NCI-H2227 (cell line): ENCODE measurements around the gene ANKRD11.
A peak's percentile ranks its signal among the peaks of the same experiment; 100 is the strongest.
"Not testable (repeated sequence)": the region's sequence is repeated elsewhere in the genome, so short reads cannot be mapped to it uniquely, and the experiment has no call there.

Experiments used
- DNase-seq: peaks from one replicate; lab custom pipeline; 2025; ENCODE audit not compliant: unreplicated experiment; lab: John Stamatoyannopoulos, UW

The ANKRD11 gene

DNA sequence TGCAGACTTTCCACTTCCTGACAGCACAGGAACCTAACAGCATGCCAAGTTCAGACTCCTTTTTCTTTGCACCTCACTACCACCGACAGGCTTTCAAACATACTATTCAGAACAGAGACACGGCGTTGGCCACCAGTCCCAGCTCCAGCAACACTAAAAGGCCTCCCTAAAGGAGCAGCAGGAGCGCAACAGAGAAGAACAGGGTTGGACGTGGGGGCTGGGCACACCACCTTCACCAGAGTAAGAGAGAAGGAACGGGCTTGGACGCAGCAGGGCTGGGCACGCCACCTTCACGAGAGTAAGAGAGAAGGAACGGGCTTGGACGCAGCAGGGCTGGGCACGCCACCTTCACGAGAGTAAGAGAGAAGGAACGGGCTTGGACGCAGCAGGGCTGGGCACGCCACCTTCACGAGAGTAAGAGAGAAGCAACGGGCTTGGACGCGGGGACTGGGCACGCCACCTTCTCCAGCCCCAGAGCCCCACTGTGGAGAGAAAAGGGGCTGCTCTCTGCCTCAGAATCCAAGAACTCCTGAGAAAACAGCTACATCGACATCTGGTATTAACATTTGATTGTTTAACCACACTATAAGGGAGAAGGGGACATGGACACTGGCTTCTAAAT, 56.9 kb downstream of the ANKRD11 start:
- not testable (repeated sequence) for DNase-seq

DNA sequence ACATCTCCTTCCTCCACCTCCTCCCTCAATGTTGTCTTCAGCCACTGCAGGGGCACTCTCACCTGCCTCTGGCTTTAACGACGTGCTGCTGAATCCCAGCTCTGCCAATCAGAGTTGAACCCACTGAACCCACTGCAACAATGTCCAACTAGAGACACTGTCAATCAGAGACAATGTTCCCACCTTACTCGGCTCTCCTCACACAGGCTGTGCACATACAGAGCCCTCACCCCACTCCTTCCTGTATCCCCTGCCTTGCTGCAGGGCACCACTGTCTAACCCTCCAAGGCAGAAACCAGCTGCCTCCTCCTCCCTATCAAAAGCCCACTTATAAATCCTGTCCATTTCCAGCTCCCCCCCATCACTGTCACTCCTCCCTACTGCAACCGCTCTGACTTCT, 58.7 kb downstream of the ANKRD11 start:
- peak; percentile 29 for DNase-seq

DNA sequence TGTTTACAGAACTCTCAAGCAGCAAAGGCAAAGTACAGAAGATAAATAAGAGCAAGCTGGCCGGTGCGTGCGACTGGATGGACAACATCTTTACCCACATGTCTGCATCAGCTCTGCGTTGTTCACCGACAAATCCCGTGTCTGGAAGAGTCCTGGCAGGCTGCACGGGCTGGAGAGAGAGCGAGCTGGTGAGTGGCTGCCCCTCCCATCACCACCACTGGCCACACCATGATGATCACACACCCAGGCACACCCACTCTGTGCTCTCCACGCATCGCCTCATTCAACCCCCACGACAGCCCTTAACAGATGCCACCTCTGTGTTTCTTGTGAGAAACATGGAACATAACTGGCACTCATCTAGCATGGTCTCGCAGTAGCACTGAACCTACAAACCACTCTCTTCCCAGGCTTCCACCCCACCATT, 59.2 kb downstream of the ANKRD11 start:
- DNase-seq: peak; percentile 17

DNA sequence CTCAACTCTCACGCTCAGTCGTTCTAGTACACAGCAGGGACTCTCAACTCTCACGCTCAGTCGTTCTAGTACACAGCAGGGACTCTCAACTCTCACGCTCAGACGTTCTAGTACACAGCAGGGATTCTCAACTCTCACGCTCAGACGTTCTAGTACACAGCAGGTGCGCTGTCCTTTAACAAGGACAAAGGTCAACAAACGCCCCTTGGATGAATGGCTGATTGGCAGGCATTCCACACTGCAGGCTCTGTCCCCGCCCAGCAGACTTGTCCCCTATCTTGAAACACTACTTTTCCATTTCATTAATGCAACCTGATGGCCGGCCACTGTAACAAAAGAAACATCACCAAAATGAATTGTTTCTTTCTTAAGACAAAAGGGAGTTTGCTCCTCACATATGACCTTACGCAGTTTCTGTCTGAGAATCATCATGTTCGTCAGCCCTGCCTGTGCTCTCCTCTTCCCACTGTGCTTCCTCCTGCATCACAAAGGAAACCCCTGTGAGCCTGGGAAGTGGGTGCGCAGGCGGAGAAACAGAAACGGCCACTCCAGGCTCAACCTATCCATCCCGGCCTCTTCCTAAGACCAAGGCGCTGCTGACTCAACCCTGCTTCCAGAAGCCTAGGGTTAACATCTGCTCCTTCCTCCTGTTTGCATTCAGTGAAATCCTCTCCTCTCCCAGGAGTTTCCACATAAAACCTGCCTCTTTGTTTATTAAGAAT, 59.8 kb downstream of the ANKRD11 start:
- DNase-seq: no peak

DNA sequence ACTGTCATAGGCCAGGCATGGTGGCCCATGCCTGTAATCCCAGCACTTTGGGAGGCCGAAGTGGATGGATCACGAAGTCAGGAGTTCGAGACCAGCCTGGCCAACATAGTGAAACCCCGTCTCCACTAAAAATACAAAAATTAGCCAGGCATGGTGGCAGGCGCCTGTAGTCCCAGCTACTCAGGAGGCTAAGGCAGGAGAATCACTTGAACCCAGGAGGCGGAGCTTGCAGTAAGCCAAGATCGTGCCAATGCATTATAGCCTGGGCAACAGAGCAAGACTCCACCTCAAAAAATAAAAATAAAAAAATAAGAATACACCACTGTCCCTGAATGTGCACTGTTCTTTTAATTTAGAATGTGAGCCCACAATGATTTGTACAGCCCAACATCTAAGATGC, 61.8 kb downstream of the ANKRD11 start:
- DNase-seq: not testable (repeated sequence)

DNA sequence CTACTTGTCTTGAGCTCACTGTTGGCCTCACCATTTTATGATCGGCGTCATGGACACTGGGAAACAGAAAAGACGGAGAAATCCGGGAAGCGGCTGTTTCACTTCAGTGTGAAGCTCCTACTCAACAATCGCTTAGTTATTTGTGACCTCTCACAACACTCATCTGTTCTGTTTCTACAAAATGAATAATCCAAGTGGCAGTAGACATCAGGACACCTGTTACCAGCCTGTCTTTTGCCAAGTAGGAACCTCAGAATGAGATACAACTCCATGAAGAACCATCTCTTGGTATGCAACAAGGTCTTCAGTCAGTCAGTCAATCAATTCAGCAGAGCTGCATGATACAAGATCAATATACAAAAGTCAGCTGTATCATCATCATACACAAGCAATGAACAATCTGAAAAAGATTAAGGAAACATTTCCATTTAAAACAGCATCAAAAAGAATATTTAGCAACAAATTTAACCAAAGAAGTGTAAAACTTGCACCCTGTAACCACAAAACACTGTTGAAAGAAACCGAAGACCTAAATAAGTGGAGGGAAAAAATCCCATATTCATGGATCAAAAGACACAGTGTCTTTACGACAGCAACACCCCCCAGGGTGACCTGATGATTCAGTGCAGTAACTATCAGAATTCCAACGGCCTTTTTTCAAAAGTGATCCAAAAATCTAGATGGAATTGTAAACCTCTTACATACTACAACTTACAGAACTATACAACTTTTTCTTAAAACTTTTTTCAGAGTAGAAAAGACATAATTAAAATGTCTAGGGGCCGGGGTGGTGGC, 63.4 kb downstream of the ANKRD11 start:
- DNase-seq: no peak

DNA sequence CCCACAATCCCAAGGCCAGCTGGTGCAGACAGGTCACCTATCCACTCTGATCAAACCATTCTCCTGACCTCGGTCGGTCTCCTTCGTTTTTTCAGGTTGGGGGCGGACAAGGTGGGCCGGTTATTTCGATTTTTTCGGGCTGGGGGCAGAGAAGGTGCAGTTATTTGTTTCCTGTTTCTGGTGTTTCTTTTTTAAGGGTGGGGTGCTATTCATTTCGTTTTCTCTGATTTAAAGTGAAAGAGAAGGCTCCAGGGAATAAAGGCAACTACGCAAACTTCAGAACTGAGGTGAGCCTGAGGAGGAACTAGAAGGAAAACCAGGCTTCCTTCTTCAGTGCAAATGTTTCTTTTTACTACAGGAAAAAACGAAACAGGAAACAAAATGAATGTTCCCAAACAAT, 64.8 kb downstream of the ANKRD11 start:
- no peak for DNase-seq

DNA sequence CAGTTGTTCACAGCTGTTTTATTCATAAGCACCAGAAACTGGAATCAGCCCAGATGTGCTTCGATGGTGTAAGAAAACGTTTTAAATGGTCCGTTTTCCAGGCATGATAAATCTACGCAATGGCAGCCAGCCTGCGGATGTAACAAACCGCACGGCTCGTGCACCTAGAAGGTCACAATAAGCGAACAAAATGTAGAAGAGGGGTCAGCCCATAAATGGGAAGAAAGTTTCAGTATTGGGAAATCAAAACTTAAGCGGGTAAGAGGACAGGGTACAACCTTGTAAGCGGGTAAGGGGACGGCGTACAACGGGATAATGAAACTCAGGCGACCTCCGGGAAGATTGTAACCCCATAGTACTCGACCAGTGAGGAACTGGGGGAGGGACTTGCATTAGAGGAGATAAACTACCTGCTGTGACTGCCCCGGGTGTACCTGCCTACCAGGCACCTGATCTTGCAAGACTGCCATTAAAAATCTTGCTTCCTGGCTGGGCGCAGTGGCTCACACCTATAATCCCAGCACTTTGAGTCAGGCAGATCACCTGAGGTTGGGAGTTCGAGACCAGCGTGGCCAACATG, 66.6 kb downstream of the ANKRD11 start:
- DNase-seq: no peak

DNA sequence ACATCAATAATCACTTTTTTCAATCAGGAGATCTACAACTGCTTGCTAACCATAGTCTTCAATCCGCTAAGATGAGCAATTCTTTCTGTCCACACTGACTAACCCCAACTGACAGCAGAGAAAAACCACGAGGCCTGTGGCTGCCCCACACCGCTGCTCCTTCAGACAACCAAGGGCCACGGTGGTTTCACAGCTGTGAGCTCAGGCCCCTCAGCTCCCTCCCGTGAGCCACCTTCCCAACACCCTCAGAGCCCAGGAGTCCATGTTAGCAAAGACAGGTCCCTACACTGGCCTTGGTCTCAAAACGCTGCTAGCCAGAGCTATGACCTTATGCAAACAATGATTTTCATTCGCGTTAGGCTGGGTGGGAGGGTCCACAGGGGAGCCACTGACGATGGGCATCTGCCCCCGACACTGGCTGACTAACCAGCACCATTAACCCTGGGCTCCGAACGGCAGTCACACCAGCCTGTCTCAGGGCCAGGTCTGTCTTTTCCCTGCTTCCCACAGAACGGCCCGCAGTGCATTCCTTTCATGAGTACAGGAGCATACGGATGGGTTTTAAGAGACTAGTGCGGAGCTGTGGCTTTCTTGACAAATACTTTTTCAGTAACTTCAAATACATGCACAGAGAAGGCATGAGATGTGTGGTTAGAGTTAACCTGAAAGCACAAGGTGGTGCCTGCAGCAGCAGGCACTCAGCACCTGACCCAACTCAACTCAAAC, 67.3 kb downstream of the ANKRD11 start:
- DNase-seq: no peak

DNA sequence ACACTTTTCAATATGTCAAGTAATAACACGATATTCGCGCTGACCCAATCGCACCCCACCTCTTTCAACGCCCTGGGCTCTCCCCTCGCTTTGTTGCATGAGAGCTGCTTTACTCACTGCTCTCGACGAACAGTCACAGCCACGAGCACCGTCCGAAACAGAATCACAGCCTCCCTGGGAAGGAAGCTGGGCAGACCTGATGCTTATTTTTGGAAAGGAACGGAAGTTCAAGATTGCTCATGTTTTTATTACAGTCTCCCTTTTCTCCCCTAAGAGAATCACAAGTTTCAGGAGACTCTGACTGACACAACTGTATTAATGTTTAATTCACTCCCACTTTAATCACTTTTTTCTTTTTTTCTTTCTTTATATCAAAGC, 67.8 kb downstream of the ANKRD11 start:
- no peak for DNase-seq

DNA sequence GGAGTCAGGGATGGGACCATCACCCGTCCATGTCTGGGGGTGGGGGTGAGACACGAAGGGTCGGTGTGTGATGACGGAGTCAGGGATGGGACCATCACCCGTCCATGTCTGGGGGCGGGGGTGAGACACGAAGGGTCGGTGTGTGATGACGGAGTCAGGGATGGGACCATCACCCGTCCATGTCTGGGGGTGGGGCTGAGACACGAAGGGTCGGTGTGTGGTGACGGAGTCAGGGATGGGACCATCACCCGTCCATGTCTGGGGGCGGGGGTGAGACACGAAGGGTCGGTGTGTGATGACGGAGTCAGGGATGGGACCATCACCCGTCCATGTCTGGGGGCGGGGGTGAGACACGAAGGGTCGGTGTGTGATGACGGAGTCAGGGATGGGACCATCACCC, 69.1 kb downstream of the ANKRD11 start:
- not testable (repeated sequence) for DNase-seq

DNA sequence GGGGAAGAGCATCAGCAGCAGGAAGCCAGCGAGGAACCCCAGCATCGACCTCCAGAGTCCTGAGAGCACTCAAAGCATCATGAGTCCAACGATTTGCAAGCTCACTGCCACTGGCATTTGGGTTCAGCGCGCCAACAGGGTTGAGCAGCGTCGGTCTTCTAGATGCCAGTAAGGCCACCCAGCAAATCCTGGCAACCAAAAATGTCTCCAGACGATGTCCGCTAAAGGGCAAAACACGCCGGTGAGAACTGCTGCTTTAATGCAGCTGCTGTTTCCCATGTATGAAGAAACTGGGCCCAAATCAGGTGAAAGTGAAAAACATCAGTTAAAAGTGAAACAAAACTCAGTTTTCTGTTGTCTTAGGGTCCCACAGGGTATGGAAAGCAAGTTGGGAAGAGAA, 70.2 kb downstream of the ANKRD11 start:
- DNase-seq: no peak

DNA sequence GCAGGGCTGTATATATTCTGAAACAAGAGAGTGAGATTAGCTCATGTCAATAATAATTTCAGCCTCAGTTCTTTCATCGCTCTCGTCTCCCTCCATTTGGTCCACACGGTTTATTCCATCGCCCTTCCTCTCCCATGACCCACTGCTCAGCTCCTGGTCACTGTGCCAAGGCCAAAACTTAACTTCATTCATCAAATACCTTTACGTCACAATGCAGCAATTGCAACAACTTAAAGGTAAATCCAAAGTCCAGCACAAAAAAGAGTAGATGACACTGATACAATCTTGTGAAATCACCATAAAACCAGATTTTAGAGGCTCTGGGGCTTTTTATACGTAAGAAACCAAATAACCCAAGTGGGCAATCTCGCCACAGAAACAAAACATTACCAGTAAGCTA, 72.0 kb downstream of the ANKRD11 start:
- no peak for DNase-seq

DNA sequence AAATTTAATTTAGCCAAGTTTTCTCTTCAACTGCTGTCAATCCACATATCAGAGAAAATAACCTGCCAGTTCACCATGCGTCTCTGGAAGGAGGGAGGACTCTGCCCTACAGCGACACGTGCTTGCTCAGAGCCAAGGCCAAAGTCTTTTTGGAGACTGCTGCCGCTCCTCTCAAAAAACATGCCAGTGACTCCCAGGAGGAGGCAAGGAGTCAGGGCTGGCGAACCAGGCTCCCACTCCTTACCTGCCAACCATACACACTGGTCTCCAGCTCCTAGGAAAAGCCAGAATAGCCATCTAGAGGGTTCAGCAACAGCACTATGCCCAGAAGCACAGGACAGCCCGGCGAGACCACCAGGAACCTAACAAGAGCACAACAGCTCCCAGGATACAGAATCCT, 73.0 kb downstream of the ANKRD11 start:
- DNase-seq: no peak

DNA sequence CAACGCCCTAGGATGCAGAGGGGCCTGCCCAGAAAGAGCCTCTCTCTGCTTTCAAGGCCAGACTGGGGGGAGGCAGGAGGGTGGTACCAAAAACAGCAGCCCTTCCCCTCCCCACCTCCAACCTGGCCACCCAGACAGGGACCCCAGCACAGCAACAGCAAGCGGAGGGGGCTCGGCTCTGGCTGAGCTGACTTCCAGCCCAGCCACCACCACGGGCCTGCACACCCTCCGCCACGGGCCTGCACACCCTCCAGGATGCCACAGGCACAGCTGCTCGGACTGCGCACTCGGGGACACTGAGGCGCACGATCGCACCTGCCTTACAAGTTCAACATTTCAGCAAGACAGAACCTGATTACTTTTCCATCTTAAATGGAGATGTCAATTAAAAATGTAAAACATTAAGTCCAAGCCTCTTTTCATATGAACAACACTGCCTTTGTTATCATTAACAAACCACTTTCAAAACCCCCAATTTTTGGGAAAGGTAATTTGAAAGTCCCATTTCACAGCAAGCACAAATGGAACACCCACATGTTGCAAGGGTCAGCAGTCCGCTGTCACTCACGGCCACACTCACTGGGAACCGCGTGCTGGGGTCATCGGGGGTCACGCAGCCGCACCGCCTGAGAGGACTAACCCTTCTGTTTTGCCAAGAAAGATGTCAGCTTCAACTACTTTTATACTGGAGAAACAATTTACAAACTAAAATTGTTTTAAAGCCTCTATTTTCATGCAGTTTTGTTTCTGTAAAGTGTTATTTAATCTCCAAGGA, 76.4 kb downstream of the ANKRD11 start:
- no peak for DNase-seq

DNA sequence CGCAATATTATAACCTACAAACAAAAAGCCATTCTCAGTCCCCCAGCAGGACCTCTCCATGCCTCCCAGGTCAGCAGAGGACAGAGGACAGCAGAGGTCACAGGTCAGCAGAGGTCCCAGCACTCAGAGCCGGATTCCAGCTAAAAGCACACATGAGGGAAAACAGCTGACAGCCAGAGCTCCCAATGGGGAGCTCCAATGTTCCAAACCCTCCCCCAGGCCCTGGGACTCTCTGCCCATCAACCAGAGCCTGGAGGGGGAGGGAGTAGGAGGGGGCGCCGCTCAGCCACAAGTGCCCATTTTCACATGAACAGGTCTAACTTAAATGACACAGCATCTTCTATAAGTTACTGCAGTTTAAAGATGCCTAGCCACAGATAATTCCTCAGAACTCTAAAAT, 77.5 kb downstream of the ANKRD11 start:
- peak; percentile 4 for DNase-seq

DNA sequence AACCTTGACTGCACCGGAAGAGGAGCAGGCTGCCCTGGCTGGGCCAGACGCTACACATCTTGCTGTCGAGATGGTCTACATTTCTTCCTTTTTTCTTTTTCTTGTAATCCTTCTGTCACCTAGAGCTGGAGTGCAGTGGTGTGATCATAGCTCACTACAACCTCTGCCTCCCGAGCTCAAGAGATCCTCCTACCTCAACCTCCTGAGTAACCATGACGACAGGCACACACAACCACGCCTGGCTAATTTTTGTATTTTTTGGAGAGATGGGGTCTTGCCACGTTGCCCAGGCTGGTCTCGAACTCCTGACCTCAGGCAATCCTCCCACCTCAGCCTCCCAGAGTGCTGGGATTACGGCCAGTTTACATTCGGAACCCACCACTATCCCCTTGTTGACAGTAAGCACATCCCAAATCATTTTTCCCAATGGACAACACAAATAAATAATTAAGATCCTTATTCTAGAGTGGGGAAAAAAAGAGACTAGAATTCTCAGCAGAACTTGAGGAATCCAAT, 79.0 kb downstream of the ANKRD11 start:
- DNase-seq: no peak

DNA sequence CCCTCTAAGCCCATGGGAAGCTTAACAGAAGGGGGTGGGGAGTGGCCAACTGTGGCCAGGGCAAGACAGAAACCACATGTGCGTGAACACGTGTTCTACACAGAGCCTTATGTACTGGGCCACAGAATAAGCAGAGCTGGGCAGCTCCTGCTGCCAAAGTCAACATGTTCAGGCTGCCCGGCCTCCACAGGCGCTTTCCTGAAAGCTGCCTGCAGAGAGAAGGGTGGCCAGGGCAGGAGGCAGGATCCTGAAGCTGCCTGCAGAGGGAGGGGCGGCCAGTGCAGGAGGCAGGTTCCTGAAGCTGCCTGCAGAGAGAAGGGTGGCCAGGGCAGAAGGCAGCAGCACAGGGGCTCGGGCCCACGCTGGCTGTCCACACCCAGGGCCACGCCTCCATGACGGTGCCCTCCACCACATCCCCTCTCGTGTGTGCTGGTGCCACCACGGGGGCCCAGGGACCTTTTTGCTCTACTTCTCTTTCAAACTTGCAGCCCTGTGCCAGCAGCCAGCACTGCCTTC, 79.5 kb downstream of the ANKRD11 start:
- peak; percentile 12 for DNase-seq

DNA sequence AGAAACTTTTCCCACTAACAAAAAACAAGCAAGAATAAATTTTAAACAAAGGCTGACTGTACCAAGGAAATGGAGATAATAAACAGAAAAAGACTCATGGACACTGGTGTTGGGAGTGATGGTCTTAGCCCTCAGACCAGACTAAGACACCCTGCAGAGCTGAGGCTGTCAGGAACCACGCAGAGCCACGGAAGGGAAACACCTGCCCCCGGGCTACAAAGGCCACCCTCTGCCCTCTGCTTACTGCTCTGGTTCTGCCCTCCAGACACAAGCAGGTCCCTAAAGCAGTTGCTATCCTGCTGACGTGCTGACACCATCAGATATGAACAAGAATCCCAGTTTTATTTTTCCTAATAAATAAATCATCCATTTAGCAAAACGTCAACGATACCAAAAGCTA, 80.0 kb downstream of the ANKRD11 start:
- no peak for DNase-seq

DNA sequence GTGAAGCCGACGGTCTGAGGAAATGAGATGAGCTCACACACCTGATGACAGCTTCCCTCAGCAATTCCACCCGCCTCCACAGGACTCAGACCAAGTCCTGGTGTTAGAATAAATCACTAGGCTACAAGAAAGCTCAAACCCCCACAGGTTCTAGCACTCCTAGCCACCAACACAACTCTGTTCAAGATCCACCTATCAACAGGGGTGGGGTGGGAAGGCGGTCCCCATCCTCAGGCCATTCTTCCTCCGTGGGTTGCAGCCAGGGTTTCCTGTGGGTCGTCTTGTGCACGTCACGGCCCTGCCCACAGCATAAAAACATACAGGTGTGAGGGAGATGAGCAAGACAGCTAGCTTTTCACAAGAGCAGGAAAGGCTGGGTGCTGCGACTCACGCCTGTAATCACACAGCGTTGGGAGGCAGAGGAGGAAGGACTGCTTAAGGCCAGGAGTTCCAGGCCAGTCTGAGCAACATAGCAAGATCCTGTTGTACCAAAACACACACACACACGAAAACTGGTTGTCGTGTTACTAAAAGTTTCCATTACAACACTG, 81.1 kb downstream of the ANKRD11 start:
- no peak for DNase-seq
